Measurements from ENCODE around the gene SLC22A31.
A peak's percentile ranks its signal among the peaks of the same experiment; 100 is the strongest.
"Not testable (repeated sequence)": the region's sequence is repeated elsewhere in the genome, so short reads cannot be mapped to it uniquely, and the experiment has no call there.

Gene SLC22A31

GRCh38 chr16:89178453-89179147, 21.7 kb downstream of the SLC22A31 start:
- DNase-seq: no peak

- DNase-seq: no peak
Observed at GRCh38 chr16:89177501-89177900, 22.8 kb downstream of the SLC22A31 start.

GRCh38 chr16:89176717-89177116, 23.6 kb downstream of the SLC22A31 start:
- DNase-seq: no peak

- DNase-seq: no peak
Observed at GRCh38 chr16:89176147-89176690, 24.1 kb downstream of the SLC22A31 start.

GRCh38 chr16:89175280-89176146, 24.8 kb downstream of the SLC22A31 start:
- no peak for DNase-seq

- no peak for DNase-seq
Observed at GRCh38 chr16:89174877-89175276, 25.5 kb downstream of the SLC22A31 start.

- DNase-seq: no peak
Observed at GRCh38 chr16:89174055-89174827, 26.1 kb downstream of the SLC22A31 start.

- DNase-seq: no peak
Observed at GRCh38 chr16:89173174-89173921, 27.0 kb downstream of the SLC22A31 start.

GRCh38 chr16:89172528-89173173, 27.7 kb downstream of the SLC22A31 start:
- DNase-seq: no peak

GRCh38 chr16:89172171-89172527, 28.2 kb downstream of the SLC22A31 start:
- DNase-seq: no peak

- peak; percentile 96 for DNase-seq
Observed at GRCh38 chr16:89171216-89172170, 28.8 kb downstream of the SLC22A31 start, which contains the start of gene CDH15. TSS of gene CDH15 (plus strand) at chr16:89171748. CDS start at chr16:89171832, 84 bp downstream.

GRCh38 chr16:89170346-89171215, 29.8 kb downstream of the SLC22A31 start:
- peak; percentile 27 for DNase-seq

GRCh38 chr16:89169778-89170177, 30.6 kb downstream of the SLC22A31 start:
- DNase-seq: no peak

GRCh38 chr16:89168381-89169189, 31.8 kb downstream of the SLC22A31 start:
- DNase-seq: no peak

- peak; percentile 87 for DNase-seq
Observed at GRCh38 chr16:89167425-89167941, 32.9 kb downstream of the SLC22A31 start.

- no peak for DNase-seq
Observed at GRCh38 chr16:89166696-89167424, 33.5 kb downstream of the SLC22A31 start.

GRCh38 chr16:89165681-89165979, 34.7 kb downstream of the SLC22A31 start:
- DNase-seq: not testable (repeated sequence)
